ENCODE measurements around the gene VIPR1. TPM values are rescaled to one million over a fixed set of nuclear protein-coding genes. Genes with fewer than 3 reads are reported as not detected.

VIPR1 gene
- total RNA-seq, 5 donors from 2014 or later (not counting 1 experiment from before 2014, with no cell fraction given): 68.0 to 92.4 (median 76.1) TPM

DNA sequence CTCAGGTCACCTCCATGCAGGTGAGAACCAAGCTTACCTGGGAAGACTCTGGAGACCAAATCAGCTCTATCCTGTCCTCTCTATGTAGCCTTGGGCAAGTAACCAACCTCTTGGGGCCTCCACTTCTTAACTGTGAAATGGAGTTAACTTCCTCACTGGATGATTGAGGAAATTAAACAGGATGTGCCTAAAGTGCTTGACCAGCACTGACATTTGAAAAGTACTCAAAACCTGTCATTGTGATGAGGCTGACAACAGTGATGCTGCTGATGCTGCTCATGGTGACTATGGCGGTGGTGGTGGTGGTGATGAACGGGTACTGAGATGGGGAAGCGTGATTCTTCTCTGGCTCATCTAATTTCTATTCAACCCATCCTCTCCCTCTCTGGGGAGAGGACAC lies 22.3 kb downstream of the VIPR1 start:
- Mint-ChIP-seq H3K27ac (peak overlapping the region; percentile 94 to 97), H3K4me3 (no peak overlapping the region), H3K9me3 (no peaks in the 10 kb centered on the region), H3K4me1 (peaks cover 56 to 76% (median 64%) of the 10 kb centered on the region in 3 donors), H3K27me3 (no peaks in the 10 kb centered on the region), H3K36me3 (peaks cover 27% of the 10 kb centered on the region)
- H3K4me3 ChIP-seq (ENCODE audit: control insufficient read depth in 1 of 2, extremely low read depth in 1 of 2, low read length in 1 of 2): no peak overlapping the region
- ATAC-seq (replicated peaks in 1 of 4) (no peak), DNase-seq (no peak)
- no peaks in the 10 kb centered on the region for H3K27me3 ChIP-seq (replicated peaks in 1 of 2; ENCODE audit: control insufficient read depth in 2 of 2, extremely low read depth in 1 of 2, insufficient read depth in 2 of 2, low read length in 1 of 2)
- H3K4me1 ChIP-seq (ENCODE audit: control insufficient read depth in 1 of 2, extremely low read depth in 1 of 2, insufficient read depth in 2 of 2, low read length in 2 of 2): peaks cover 42 to 66% of the 10 kb centered on the region in 2 experiments
- ChIA-PET POLR2A (interaction anchor here in 1 of 2 donors (0.6 kb wide), 1 partner anchor 64 kb away, joined by 4 read pairs; no protein-coding TSS in a partner anchor), CTCF (interaction anchor here in 1 of 2 donors (1.0 kb wide), 1 partner anchor 25 kb away, joined by 3 read pairs; no protein-coding TSS in a partner anchor)
- H3K9me3 ChIP-seq: no peaks in the 10 kb centered on the region
- H3K27ac ChIP-seq (ENCODE audit: low read length): no peak overlapping the region
- H3K36me3 ChIP-seq (ENCODE audit: control insufficient read depth in 2 of 2, extremely low read depth in 1 of 2, insufficient read depth in 1 of 2, low read length in 1 of 2): peaks cover 7 to 9% of the 10 kb centered on the region in 2 donors
- WGBS (ENCODE audit: insufficient coverage): no CpG with 5 or more reads among the region's 3 CpGs

DNA sequence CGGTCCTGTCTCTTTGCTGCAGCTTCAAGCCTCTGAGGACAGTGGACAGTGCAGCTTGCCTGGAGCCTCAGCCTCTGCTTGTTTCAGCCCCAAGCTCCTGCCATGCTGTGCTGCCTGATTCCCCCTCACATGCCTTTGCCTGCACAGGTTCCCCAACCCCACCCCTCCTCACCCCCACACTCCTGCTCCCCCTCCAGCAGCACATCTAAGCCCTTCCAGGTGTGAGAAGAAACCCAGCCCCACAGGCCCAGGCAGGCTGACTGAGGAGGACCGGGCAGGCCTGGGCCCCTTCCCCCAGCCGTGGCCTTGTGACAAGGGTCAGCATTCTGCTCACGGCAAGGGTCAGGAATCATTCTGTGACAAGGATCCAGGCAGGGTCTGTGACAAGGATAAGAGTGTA lies 22.8 kb downstream of the VIPR1 start:
- no peak overlapping the region for H3K4me3 Mint-ChIP-seq
- peak overlapping the region; percentile 94 to 97 for H3K27ac Mint-ChIP-seq
- DNase-seq (no peak), ATAC-seq (replicated peaks in 1 of 4) (no peak)
- POLR2A ChIA-PET: no interaction called here
- peaks cover 6 to 7% of the 10 kb centered on the region in 2 donors for H3K36me3 ChIP-seq (ENCODE audit: control insufficient read depth in 2 of 2, extremely low read depth in 1 of 2, insufficient read depth in 1 of 2, low read length in 1 of 2)
- peaks cover 27% of the 10 kb centered on the region for H3K36me3 Mint-ChIP-seq
- 90% methylated on average over 4 of the region's 4 CpGs for WGBS (ENCODE audit: insufficient coverage)
- H3K4me3 ChIP-seq (ENCODE audit: control insufficient read depth in 1 of 2, extremely low read depth in 1 of 2, low read length in 1 of 2): no peak overlapping the region
- no peak overlapping the region for H3K27ac ChIP-seq (ENCODE audit: low read length)
- H3K4me1 ChIP-seq (ENCODE audit: control insufficient read depth in 1 of 2, extremely low read depth in 1 of 2, insufficient read depth in 2 of 2, low read length in 2 of 2): peaks cover 42 to 66% of the 10 kb centered on the region in 2 experiments
- no peaks in the 10 kb centered on the region for H3K27me3 ChIP-seq (replicated peaks in 1 of 2; ENCODE audit: control insufficient read depth in 2 of 2, extremely low read depth in 1 of 2, insufficient read depth in 2 of 2, low read length in 1 of 2)
- H3K9me3 Mint-ChIP-seq: no peaks in the 10 kb centered on the region
- H3K4me1 Mint-ChIP-seq: peaks cover 56 to 76% (median 64%) of the 10 kb centered on the region in 3 donors
- CTCF ChIA-PET: no interaction called here
- H3K27me3 Mint-ChIP-seq: no peaks in the 10 kb centered on the region
- H3K9me3 ChIP-seq: no peaks in the 10 kb centered on the region

DNA sequence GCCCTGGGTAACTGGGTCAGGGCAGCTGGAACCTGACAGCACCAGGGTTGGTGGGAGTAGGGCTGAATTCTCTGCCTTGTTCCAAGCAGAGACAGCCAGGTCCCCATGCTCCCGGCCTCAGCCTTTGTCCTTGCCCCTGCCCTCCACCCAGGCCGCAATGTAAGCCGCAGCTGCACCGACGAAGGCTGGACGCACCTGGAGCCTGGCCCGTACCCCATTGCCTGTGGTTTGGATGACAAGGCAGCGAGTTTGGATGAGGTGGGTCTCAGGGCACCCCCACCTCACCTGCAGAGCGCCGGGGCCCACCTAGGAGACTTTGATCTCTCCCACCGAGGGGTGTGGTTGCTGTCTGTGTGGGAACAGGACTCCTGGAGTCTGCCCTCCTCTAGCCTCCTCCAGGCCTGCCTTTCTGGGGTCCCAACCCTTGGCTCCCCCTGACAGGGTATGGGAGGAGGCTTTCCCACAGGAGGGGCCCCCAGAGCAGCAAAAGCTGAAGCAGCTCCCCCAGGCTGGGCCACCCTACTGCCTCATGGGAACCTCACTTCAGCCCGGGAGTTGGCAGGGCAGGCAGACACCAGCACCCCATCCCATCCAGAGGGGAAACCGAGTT lies 23.4 kb downstream of the VIPR1 start:
- WGBS (ENCODE audit: insufficient coverage): 95% methylated on average over 8 of the region's 13 CpGs
- H3K36me3 ChIP-seq (ENCODE audit: control insufficient read depth in 2 of 2, extremely low read depth in 1 of 2, insufficient read depth in 1 of 2, low read length in 1 of 2): peaks cover 6 to 7% of the 10 kb centered on the region in 2 donors
- Mint-ChIP-seq H3K27me3 (no peaks in the 10 kb centered on the region), H3K36me3 (peaks cover 31% of the 10 kb centered on the region), H3K27ac (peak overlapping the region; percentile 94 to 97), H3K4me3 (peak overlapping the region in 1 of 3 donors; percentile 58), H3K9me3 (no peaks in the 10 kb centered on the region), H3K4me1 (peaks cover 58 to 76% (median 64%) of the 10 kb centered on the region in 3 donors)
- H3K4me1 ChIP-seq (ENCODE audit: control insufficient read depth in 1 of 2, extremely low read depth in 1 of 2, insufficient read depth in 2 of 2, low read length in 2 of 2): peaks cover 46 to 65% of the 10 kb centered on the region in 2 experiments
- DNase-seq (no peak), ATAC-seq (replicated peaks in 1 of 4) (no peak)
- ChIA-PET POLR2A (no interaction called here), CTCF (interaction anchor here (0.5 to 1.2 kb wide), 3 partner anchors 23 to 273 kb away, joined by 3 to 15 read pairs (median 4); partner anchors contain the start of gene VIPR1 (in 2 of the 2))
- H3K27me3 ChIP-seq (replicated peaks in 1 of 2; ENCODE audit: control insufficient read depth in 2 of 2, extremely low read depth in 1 of 2, insufficient read depth in 2 of 2, low read length in 1 of 2): no peaks in the 10 kb centered on the region
- no peaks in the 10 kb centered on the region for H3K9me3 ChIP-seq
- H3K27ac ChIP-seq (ENCODE audit: low read length): peak overlapping the region; percentile 47
- H3K4me3 ChIP-seq (ENCODE audit: control insufficient read depth in 1 of 2, extremely low read depth in 1 of 2, low read length in 1 of 2): no peak overlapping the region

DNA sequence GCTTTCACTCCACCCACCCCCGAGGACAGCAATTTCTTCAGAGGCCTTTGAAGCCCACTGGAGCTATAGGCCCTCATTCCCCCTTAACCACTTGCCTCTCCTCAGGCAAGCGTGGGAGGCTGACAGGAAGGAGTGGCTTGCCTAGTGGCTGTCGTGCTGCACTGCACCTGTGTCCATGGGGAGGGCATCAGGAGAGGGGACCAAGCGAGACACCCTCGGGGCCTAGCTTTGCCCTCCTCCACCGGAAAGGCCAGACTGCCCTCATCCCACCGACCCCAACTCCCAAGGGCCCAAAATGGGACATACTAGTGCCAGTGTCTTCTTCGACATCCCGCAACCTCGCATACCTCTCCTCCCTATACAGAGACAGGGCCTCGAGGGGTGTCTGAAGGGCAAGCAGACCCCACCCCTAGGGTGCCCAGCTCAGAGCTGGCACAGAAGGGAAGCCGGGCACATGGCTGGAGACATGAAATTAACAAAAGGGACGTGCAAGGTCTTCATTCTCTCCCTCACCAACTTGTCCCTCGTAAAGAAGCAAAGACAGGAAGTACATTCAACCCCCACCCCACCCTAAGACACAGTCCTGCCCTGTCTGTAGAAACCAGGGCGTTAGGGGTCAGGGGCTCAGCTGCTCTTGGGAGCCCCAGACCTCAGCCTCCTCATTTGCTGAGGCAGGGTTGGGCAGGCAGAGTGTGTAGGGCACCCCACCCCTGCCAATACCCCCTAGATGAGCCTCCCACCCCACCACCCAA lies 24.3 kb downstream of the VIPR1 start:
- Mint-ChIP-seq H3K27me3 (no peaks in the 10 kb centered on the region), H3K27ac (peak overlapping the region; percentile 94 to 97), H3K4me1 (peaks cover 63 to 79% (median 68%) of the 10 kb centered on the region in 3 donors), H3K4me3 (peak overlapping the region; percentile 1 to 58 (median 41)), H3K36me3 (peaks cover 31% of the 10 kb centered on the region), H3K9me3 (no peaks in the 10 kb centered on the region)
- peak in 33 of 35 experiments; percentile 14 to 61 (median 38) for DNase-seq
- Histone ChIP-seq H3K27ac (ENCODE audit: low read length) (peak overlapping the region; percentile 59), H3K9me3 (no peaks in the 10 kb centered on the region), H3K4me3 (ENCODE audit: control insufficient read depth in 1 of 2, extremely low read depth in 1 of 2, low read length in 1 of 2) (no peak overlapping the region), H3K36me3 (ENCODE audit: control insufficient read depth in 2 of 2, extremely low read depth in 1 of 2, insufficient read depth in 1 of 2, low read length in 1 of 2) (peaks cover 7 to 8% of the 10 kb centered on the region in 2 donors), H3K27me3 (replicated peaks in 1 of 2; ENCODE audit: control insufficient read depth in 2 of 2, extremely low read depth in 1 of 2, insufficient read depth in 2 of 2, low read length in 1 of 2) (no peaks in the 10 kb centered on the region), H3K4me1 (ENCODE audit: control insufficient read depth in 1 of 2, extremely low read depth in 1 of 2, insufficient read depth in 2 of 2, low read length in 2 of 2) (peaks cover 51 to 72% of the 10 kb centered on the region in 2 experiments)
- ChIA-PET POLR2A (no interaction called here), CTCF (interaction anchor here (0.6 to 1.2 kb wide), 5 partner anchors 8 to 25 kb away, joined by 3 to 15 read pairs (median 4); partner anchors contain the start of gene VIPR1 (in 2 of the 2))
- WGBS (ENCODE audit: insufficient coverage): 35% methylated on average over 6 of the region's 15 CpGs
- ATAC-seq (replicated peaks in 1 of 4): peak; percentile 77 to 87 (median 80)

DNA sequence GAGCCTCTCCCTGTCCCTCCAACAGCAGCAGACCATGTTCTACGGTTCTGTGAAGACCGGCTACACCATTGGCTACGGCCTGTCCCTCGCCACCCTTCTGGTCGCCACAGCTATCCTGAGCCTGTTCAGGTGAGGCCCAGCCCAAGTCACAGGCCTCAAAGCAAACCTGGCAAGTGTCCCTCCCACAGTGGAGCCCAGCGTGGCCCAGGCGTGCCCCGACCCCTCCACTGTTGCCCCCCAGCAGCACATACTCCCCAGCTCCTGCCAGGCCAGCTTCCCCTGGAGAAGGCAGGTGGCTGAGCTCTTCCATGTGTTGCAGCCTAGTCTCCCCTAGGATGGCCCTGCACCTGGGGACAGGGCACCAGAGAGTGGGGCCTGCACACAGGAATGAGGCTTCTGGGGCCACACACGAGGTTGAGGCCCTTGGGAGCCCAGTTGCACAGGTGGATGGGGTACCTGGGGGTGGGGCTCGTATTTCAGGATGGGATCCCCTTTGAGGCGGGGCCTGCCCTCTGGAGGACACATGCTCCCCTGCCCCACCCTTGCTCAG lies 25.0 kb downstream of the VIPR1 start:
- H3K36me3 Mint-ChIP-seq: peaks cover 36% of the 10 kb centered on the region
- H3K27me3 ChIP-seq (replicated peaks in 1 of 2; ENCODE audit: control insufficient read depth in 2 of 2, extremely low read depth in 1 of 2, insufficient read depth in 2 of 2, low read length in 1 of 2): no peaks in the 10 kb centered on the region
- peak overlapping the region; percentile 1 to 58 (median 41) for H3K4me3 Mint-ChIP-seq
- POLR2A ChIA-PET: no interaction called here
- peaks cover 53 to 78% of the 10 kb centered on the region in 2 experiments for H3K4me1 ChIP-seq (ENCODE audit: control insufficient read depth in 1 of 2, extremely low read depth in 1 of 2, insufficient read depth in 2 of 2, low read length in 2 of 2)
- H3K9me3 ChIP-seq: no peaks in the 10 kb centered on the region
- no peak overlapping the region for H3K4me3 ChIP-seq (ENCODE audit: control insufficient read depth in 1 of 2, extremely low read depth in 1 of 2, low read length in 1 of 2)
- ATAC-seq (replicated peaks in 1 of 4) (peak in 1 of 4 experiments; percentile 1), DNase-seq (no peak)
- CTCF ChIA-PET: interaction anchor here (0.8 to 1.0 kb wide), 2 partner anchors 9 to 25 kb away, joined by 3 to 5 read pairs; partner anchors contain the start of gene VIPR1 (in 1 of the 2)
- H3K27ac Mint-ChIP-seq: peak overlapping the region; percentile 94 to 97
- H3K4me1 Mint-ChIP-seq: peaks cover 70 to 85% (median 75%) of the 10 kb centered on the region in 3 donors
- 75% methylated on average over 8 of the region's 11 CpGs for WGBS (ENCODE audit: insufficient coverage)
- H3K27me3 Mint-ChIP-seq: no peaks in the 10 kb centered on the region
- H3K9me3 Mint-ChIP-seq: no peaks in the 10 kb centered on the region
- peaks cover 7 to 8% of the 10 kb centered on the region in 2 donors for H3K36me3 ChIP-seq (ENCODE audit: control insufficient read depth in 2 of 2, extremely low read depth in 1 of 2, insufficient read depth in 1 of 2, low read length in 1 of 2)
- H3K27ac ChIP-seq (ENCODE audit: low read length): peak overlapping the region; percentile 59

DNA sequence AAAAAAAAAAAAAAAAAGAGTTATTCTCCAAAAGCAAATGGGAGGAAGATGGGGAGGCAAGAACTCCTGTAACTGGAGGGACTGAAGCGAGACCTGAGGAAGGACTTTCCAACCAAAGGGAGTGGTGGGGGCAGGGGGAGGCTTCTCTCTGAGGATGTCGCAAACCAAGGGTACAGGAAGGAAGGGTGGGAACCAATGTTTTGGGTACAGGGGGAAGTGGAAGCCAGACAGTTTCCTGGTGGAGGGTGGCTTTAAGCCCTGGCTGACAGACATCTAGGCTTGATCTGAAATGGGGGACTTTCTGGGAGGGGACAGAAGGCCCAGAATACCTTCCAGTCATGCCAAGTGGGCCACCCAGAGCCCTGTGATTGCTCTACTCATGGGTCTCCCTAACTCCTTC lies 27.0 kb downstream of the VIPR1 start:
- H3K27me3 ChIP-seq (replicated peaks in 1 of 2; ENCODE audit: control insufficient read depth in 2 of 2, extremely low read depth in 1 of 2, insufficient read depth in 2 of 2, low read length in 1 of 2): no peaks in the 10 kb centered on the region
- peaks cover 0 to 7% of the 10 kb centered on the region in 2 donors for H3K36me3 ChIP-seq (ENCODE audit: control insufficient read depth in 2 of 2, extremely low read depth in 1 of 2, insufficient read depth in 1 of 2, low read length in 1 of 2)
- WGBS (ENCODE audit: insufficient coverage): 17% methylated on average over 1 of the region's 2 CpGs
- POLR2A ChIA-PET: no interaction called here
- CTCF ChIA-PET: interaction anchor here (0.6 to 0.7 kb wide), 4 partner anchors 17 to 1338 kb away, joined by 3 to 8 read pairs (median 4); no protein-coding TSS in a partner anchor
- H3K27ac ChIP-seq (ENCODE audit: low read length): peak overlapping the region; percentile 72
- ATAC-seq (replicated peaks in 1 of 4) (peak; percentile 35 to 73 (median 58)), DNase-seq (peak in 19 of 35 experiments; percentile 7 to 44 (median 17))
- H3K9me3 Mint-ChIP-seq: no peaks in the 10 kb centered on the region
- no peaks in the 10 kb centered on the region for H3K27me3 Mint-ChIP-seq
- no peaks in the 10 kb centered on the region for H3K9me3 ChIP-seq
- peak overlapping the region; percentile 12 to 36 for H3K4me3 ChIP-seq (ENCODE audit: control insufficient read depth in 1 of 2, extremely low read depth in 1 of 2, low read length in 1 of 2)
- peaks cover 31% of the 10 kb centered on the region for H3K36me3 Mint-ChIP-seq
- H3K4me3 Mint-ChIP-seq: peak overlapping the region; percentile 10 to 58 (median 34)
- peaks cover 85 to 94% (median 94%) of the 10 kb centered on the region in 3 donors for H3K4me1 Mint-ChIP-seq
- peaks cover 59 to 91% of the 10 kb centered on the region in 2 experiments for H3K4me1 ChIP-seq (ENCODE audit: control insufficient read depth in 1 of 2, extremely low read depth in 1 of 2, insufficient read depth in 2 of 2, low read length in 2 of 2)
- peak overlapping the region; percentile 93 for H3K27ac Mint-ChIP-seq
